Measurements from ENCODE around the gene ARID3C.
A peak's percentile ranks its signal among the peaks of the same experiment; 100 is the strongest.

ARID3C gene, protein sequence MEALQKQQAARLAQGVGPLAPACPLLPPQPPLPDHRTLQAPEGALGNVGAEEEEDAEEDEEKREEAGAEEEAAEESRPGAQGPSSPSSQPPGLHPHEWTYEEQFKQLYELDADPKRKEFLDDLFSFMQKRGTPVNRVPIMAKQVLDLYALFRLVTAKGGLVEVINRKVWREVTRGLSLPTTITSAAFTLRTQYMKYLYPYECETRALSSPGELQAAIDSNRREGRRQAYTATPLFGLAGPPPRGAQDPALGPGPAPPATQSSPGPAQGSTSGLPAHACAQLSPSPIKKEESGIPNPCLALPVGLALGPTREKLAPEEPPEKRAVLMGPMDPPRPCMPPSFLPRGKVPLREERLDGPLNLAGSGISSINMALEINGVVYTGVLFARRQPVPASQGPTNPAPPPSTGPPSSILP

DNA sequence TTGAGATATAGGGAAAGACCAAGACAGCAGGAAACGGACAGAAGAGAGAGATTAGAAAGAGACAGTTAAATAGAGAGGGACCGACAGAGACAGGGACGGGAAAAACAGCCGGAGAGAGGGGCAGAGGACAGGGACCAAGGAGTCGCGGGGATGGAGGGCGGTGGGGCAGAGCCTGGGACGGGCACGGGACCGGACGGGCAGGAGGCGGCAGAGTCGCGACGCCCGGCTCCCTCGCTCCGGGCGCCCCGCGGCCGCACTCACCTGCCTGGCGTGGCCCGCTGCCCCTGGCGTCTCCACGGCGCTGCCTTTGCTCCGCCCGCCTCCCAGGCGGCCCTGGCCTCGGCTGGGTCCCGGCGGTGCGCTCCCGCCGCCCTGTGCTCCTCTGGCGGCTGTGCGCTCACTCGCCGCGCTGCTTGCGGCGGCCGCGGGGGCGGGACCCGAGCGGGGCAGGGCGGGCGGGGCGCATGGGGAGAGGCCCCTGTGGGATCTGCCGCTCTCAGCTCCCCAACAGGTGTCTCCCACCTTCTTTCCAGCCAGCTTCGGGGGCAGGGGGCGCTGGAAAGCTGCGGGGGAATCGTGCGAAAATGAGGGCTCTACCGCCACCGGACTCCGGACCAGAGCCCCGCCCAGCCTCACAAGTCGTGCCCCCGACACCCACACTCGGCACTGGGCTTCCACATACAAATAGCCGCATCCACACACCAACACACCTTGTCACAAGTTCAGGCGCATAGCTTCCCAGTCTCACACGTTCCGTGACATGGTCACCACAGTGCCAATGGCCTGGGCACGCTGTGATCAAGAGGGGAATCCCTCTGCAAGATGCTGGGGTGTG lies at the start of gene ARID3C:
Gene ARID3C, minus strand, starts transcription at position 411 of the 835 bp plus-strand sequence. CDS start 1,052 bp downstream, outside the sequence.
- no peak for DNase-seq (ENCODE audit: low spot score)

DNA sequence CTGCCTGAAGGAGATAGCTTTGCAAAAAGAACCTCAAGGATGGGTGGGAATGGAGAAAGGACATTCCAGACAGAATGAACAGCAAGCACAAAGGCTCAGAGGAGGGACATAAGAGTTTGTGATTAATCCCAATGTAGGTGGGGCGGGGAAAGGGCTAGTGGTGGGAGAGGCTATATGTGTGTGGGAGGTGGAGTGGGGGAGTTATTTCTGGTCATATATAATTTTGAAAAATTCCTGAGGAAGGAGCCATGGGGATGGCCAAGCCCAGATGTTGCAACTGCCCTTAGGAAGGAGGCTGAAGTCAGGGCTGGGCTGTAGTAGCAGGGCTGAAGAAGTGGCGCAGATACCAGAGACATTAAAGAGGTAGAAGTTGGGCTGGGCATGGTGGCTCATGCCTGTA lies 47.0 kb upstream of the ARID3C start:
- no peak for DNase-seq (ENCODE audit: low spot score)

GRCh38 chr9:34675048-34675714 lies 46.3 kb upstream of the ARID3C start:
- peak; percentile 53 for DNase-seq (ENCODE audit: low spot score)

- DNase-seq (ENCODE audit: low spot score), result no peak
Measured at GRCh38 chr9:34674440-34674839, 45.6 kb upstream of the ARID3C start.

DNA sequence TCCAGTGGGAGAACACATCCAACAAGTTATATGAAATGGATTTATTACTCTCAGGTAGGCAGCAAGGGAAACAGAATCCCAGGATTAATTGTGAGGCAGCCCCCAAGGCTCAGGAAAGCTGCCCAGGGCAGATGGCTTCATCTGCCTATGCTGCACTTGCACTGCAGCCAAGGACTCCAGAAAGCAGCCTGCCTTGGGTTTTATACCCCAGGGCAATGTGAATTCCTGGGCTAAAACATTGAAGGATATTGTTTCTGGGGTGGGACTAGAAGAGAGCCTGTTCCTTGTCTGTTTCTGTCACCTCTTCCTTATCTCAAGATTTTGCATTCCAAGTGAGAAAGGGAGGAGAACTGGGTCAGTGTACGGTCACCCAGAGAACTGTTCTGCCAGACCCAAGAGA lies 42.4 kb upstream of the ARID3C start:
- no peak for DNase-seq (ENCODE audit: low spot score)

GRCh38 chr9:34669809-34670562 lies 41.1 kb upstream of the ARID3C start:
- no peak for DNase-seq (ENCODE audit: low spot score)

DNA sequence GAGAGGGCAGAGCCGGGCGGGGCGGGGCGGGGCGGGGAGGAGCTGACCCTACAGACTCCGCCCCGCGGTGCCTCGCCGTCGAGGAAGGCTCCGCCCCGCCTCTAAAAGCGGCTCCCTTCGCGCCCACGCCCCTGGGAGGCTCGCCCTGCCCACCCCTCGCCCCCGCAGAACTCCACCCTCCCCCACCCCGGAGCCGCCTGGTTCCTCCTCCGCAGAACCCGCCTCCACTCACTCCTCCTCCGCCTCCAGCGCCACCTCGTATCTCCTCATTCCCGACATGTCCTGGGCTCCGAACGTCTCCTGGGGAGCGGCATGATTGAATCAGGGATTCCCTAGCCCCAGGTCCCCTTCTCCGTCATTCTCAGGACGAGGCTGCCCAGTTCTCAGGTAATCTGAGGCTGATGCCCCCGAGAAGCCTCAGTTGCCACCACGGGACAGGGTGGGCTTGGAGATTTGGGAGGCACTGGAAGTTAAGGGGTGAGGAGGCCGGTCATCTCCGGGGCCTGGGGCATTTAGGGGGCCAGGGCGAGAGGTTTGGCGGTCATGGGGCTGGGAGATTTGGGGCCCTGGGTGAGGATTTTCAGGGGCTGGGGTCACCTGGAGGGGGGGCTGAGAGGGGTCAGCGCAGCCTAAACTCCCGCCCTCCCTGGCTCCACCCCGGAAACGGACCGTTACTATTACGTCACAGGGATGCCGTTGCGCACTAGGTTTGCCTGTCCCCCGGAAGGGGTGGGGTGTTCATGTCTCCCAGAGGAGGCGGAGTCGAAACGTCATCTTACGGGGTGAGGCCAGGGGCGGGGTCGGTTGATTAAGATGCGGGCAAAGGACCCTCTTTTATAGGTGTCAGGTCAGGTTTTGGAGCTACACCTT lies 36.8 kb upstream of the ARID3C start:
- DNase-seq (ENCODE audit: low spot score), result peak; percentile 97

DNA sequence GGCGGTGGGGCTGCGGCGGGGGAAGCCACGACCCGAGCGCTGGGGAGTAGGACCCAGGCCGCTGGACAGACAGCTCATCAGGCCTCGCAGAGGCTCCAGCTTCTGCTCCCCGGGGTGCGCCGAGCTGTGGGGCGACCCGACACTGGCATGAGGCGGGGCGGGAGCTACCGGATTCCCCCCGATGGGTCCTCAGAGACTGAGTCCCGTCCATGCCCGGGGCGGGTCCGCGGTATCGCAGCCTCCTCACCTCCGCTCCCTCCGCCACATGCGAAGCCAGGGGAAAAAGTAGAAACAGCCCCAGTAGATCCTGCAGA lies 36.2 kb upstream of the ARID3C start:
- DNase-seq (ENCODE audit: low spot score), result no peak

DNA sequence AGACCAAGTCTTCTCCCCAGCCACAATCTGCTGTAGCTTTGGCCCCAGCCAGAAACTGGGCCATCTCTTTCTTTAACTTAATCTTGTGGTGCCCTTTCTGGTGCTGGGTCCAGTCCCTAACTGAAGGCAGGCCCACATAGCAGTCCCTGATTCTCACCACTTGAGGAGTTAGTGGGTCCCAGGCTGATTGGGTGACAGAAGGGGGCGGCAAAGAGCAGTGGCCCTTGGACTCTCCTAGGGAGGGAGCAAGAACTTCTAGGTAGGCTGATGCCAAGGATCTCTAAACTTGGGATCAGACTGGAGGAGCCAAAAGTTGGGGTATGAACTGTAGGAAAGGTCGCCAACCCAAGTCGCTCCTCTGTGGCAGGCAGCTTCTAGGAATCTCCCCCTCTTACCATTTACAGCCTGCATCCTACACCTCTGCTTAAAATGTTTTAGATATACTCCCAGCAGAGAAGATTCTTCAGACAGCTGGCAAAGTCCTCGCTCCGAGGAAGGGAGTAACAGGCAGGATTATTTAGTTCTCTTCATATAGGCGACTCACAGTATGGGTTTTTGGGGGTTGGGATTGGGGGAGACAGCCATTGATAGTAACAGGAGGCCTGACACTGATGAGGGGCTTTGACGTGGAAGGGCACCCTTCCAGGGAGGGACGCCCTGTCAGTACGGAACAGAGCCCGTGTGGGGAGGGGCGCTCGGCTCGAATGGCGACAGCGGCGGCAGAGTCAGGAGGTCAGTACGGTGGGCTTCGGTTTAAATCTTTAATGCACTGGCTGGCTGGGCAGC lies 35.6 kb upstream of the ARID3C start:
- peak; percentile 86 for DNase-seq (ENCODE audit: low spot score)

DNA sequence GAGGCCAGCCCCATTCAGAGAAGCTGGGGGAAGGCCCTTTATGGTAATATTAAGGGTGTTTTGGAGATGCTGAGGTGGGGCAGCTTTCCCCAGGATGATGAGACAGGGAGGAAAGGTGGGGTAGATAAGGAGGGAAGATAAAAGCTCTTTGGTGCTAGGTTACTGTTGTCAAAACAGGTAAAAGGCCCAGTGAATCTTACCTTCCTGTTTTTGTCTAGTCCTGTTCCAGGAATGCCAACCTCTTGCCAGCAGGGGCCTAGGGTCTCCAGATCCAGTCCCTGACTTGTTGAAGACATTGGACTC lies 34.4 kb upstream of the ARID3C start:
- no peak for DNase-seq (ENCODE audit: low spot score)

- no peak for DNase-seq (ENCODE audit: low spot score)
Measured at GRCh38 chr9:34662526-34663302, 33.8 kb upstream of the ARID3C start, which contains the start of gene CCL27. CCL27 (minus strand) TSS chr9:34662657; CDS start chr9:34662633, 24 bp downstream.

DNA sequence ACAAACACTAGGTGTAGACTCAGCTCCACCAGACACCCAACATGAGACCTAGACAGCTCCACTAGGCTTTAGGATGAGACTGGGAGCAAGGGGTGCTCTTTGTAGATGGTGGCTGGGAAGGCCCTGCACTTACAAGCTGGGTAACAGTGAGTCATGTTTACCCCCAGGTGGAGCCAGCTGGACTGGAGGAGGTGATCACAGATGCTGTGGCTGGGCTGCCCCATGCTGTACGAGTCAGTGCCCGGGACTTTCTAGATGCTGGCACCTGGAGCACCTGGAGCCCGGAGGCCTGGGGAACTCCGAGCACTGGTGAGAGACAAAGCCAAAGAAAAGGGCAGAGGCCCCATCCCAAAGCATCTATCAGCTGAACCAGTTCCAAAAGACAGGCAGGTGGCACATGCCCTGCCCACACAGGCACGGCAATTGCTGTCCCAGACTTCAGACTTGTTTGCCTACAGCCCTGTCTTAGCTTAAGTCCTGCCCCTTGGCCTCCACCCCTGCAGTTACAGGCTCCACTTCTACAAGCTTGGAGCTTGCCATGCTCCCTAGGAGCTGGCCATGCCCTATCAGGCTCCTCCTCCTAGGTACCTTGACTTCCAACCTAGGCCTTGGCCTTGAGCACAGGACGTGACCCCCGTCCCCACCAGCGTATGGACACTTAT lies 30.9 kb upstream of the ARID3C start:
- DNase-seq (ENCODE audit: low spot score), result no peak

DNA sequence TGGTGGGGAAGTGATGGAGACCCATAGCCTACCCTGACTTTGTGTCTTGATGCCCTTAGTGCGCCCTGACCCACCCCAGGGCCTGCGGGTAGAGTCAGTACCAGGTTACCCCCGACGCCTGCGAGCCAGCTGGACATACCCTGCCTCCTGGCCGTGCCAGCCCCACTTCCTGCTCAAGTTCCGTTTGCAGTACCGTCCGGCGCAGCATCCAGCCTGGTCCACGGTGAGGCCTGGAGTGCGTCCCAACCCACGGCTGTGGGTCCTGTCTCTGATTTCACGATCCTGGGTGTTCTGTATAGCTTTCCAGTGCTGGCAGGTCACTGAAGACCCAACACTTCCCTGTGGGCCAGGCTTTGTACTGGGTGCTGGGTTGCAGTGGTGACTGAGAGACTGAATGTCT lies 29.6 kb upstream of the ARID3C start:
- DNase-seq (ENCODE audit: low spot score), result no peak

- no peak for DNase-seq (ENCODE audit: low spot score)
Measured at GRCh38 chr9:34656992-34657391, 28.1 kb upstream of the ARID3C start.

DNA sequence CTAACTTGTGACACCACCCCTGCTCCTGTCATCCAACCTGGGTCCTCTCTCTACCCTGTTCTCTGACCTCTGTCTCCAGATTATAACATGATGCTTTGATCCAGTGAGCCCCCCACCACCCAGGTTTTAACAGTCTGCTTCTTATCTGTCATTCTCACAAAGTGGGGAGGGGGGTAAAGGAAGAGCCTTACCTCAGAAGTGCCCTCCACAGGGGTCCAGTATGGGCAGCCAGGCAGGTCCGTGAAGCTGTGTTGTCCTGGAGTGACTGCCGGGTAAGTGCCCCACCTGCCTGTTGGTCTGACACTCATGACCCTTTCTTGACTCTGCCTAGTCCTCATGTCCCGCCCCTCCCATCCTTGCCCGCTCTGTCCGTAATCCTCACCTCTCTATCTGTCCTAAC lies 26.5 kb upstream of the ARID3C start:
- no peak for DNase-seq (ENCODE audit: low spot score)

- DNase-seq (ENCODE audit: low spot score), result peak; percentile 89
Measured at GRCh38 chr9:34654323-34655051, 25.6 kb upstream of the ARID3C start.

DNA sequence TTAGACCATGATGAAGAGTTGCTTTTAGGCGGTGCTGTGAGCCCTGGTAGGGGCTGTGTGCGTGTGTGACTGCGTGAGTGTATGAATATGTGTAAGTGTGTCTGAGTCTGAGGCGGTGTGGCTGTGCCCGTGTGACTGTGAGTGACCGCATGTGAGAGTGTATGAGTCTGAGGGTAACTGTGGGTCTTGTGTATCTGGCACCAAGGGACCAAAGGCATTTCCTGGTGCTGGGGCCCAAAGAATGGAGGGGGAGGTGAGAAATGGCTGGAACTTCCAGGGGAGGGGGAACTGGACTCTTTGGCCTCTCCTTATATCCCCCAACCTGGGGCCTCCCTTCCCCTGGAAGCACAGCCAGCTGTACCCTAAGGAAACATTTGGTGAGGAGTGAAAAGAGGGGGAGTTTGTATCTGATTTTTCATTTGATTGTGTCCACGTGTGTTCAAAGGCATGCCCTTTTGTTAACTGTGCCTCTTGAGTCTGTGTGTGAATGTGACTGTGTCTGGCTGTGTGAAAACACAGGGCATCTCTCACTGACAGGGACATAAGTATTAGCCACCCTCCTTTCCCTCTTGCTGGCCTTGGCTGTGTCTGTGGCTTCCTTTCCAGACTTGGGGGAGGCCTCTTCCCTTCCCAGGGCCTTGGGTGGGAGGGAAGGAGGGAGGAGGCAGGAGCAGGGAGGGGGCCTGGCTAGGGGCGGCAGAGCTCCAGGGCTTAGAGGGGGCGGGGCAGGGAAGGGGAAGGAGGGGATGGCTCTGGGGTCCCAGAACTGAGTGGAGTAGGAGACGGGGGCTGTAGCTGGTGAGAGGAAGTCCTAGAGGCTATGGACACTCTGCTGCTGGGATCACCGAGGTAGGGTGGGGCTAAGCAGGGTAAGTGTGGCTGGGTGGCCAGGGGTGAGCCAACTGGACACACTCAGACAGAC lies 24.5 kb upstream of the ARID3C start:
- no peak for DNase-seq (ENCODE audit: low spot score)

Data from Ammon's horn (tissue), 1 donor.